Hair follicular keratinocyte (primary cell): ENCODE data around the gene RPRD2. TPM values are rescaled to one million over a fixed set of nuclear protein-coding genes. Genes with fewer than 3 reads are reported as not detected.

Experiments
- total RNA-seq: library from RNA; depleted of rRNA; stranded (reverse); fragments of >200 nt; gene quantifications from 2 replicates; pipeline ENCODE4 v1.2.3, GENCODE V29; 2015

RPRD2 gene
- total RNA-seq = 7.3 and 9.1 TPM in 2 replicates

DNA sequence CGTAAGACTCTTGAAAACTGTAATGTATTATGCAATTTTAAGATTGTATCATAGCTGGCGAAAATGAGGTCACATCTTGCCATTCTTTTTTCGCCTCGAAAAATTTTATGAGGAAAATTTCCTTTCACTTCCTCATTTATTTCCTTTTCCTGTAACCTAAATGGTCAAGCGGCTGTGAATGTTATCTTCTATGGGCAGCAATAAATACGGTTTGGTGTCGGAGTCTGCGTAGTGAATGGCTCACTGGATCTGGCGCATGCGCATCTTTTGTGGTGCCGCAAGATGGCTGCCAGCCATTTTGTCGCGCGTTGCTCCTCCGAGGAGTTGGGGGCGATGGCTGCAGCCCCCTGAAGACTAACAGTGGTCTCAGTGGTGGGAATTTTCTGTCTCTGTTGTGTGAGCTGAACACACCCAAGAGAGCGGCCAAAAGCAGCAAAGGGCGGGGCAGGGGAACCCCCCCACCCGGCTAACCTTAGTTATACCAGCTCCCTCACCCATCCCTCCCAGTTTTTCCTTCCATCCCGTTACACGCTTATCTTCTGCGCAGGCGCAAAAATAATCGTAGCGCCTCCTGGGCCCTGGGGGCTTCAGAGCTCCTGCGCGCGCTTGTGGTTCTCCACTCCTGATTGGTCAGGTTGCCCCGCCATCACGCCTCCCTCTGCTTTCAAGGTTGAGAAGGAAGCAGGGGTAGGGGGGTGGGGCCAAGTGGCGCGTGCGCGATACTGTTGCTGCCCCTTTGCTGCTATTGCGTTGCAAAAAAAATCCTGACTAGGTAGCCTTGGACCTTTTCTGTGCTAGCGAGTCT is at the start of gene RPRD2:
Gene RPRD2, plus strand, starts transcription at position 722 of the 805 bp plus-strand sequence. CDS start 568 bp downstream, outside the sequence.

GRCh38 chr1:150486966-150487762 is 123.2 kb downstream of the RPRD2 start, which contains the start of gene TARS2:
Gene TARS2, plus strand, starts transcription at chr1:150487419. Its CDS starts 32 bp downstream, at chr1:150487451.

GRCh38 chr1:150507912-150508864 is 144.2 kb downstream of the RPRD2 start, which contains the start of gene ECM1:
Gene ECM1, plus strand, starts transcription at chr1:150508109. Its CDS starts 101 bp downstream, at chr1:150508210.

DNA sequence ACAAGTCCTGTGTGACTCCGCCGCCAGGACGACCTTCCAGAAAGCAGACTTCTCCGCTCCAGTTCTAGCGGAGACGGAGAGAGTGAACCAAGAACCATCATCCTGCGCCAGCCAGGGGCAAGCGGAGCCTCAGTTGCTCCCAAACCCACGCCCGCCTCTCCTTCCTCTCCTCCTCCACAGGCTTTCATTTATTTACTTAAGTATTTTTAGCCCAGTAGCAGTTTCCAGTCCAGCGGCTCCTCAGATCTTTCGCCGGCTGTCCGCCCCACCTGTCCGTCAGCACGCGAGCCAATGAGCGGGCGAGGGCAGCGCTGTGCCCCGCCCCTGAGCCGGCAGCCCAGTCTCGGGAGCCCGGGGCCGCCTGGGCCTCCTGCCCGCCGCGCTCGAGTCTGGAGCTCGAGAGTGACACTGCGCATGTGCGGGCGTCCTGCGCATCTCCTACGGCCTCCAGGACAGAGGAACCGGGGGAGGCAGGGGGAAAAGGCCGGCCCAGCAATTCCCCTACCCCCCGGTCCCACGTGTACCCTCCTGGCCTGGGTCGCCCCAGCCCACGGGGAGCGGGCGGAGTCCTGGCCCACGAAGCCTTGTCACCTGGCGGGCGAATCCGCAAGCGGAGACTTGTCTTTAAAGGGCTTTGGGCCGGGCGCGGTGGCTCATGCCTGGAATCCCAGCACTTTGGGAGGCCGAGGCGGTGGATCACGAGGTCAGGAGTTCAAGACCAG is 151.5 kb downstream of the RPRD2 start, which contains the start of gene FALEC:
Gene FALEC, plus strand, starts transcription at position 425 of the 722 bp plus-strand sequence.

Other genes with a start within 250 kb of the RPRD2 start
- 5.6 and 5.8 TPM in 2 replicates for gene PLEKHO1, start 214.2 kb upstream of the RPRD2 start, total RNA-seq
- gene ANP32E, start 128.0 kb upstream of the RPRD2 start, total RNA-seq = 12.3 and 20.8 TPM in 2 replicates
- gene CA14, start 106.4 kb upstream of the RPRD2 start, total RNA-seq = 0.08 and 0.39 TPM in 2 replicates
- gene APH1A, start 95.1 kb upstream of the RPRD2 start, total RNA-seq = 131 and 138 TPM in 2 replicates
- 0.08 and 1.2 TPM in 2 replicates for gene C1orf54, start 91.4 kb upstream of the RPRD2 start, total RNA-seq
- gene CIART, start 81.6 kb upstream of the RPRD2 start, total RNA-seq = 2.2 and 4.4 TPM in 2 replicates
- 50.7 and 53.0 TPM in 2 replicates for gene MRPS21, start 70.3 kb upstream of the RPRD2 start, total RNA-seq
- gene PRPF3, start 42.6 kb upstream of the RPRD2 start, total RNA-seq = 18.3 and 30.6 TPM in 2 replicates
- 23.6 and 26.5 TPM in 2 replicates for gene TARS2, start 123.3 kb downstream of the RPRD2 start, total RNA-seq
- 9.1 and 27.9 TPM in 2 replicates for gene ECM1, start 144.0 kb downstream of the RPRD2 start, total RNA-seq
- not detected in 2 replicates for gene FALEC, start 151.6 kb downstream of the RPRD2 start, total RNA-seq
- 8.5 and 18.4 TPM in 2 replicates for gene ADAMTSL4, start 185.3 kb downstream of the RPRD2 start, total RNA-seq
- 278 and 410 TPM in 2 replicates for gene MCL1, start 215.5 kb downstream of the RPRD2 start, total RNA-seq